WERI-Rb-1 (cell line): ENCODE measurements around the gene ITPK1.

Source experiments
- DNase-seq: peaks from one replicate; pipeline ENCODE4 v3.0.0-alpha.2; 2020
- H3K27ac ChIP-seq: fragments of 250-450 bp; sonication (Bioruptor Pico); 2 replicates; pipeline ENCODE4 v1.5.1; 2020; ENCODE audit warnings: mild to moderate bottlenecking, moderate library complexity
- H3K27me3 ChIP-seq: fragments of 250-450 bp; sonication (Bioruptor Pico); 2 replicates; pipeline ENCODE4 v1.5.1; 2021; ENCODE audit warnings: mild to moderate bottlenecking, low read depth, moderate library complexity; ENCODE audit not compliant: insufficient read depth, severe bottlenecking
- H3K36me3 ChIP-seq: fragments of 250-450 bp; sonication (Bioruptor Pico); 2 replicates; pipeline ENCODE4 v1.5.1; 2020; ENCODE audit warnings: mild to moderate bottlenecking, moderate library complexity
- H3K4me3 ChIP-seq: 2 replicates; pipeline ENCODE4 v1.5.1; 2011; ENCODE audit warnings: low read depth, mild to moderate bottlenecking, control low read depth, low read length
- H3K9me3 ChIP-seq: fragments of 250-450 bp; sonication (Bioruptor Pico); 2 replicates; pipeline ENCODE4 v1.5.1; 2021; ENCODE audit warnings: mild to moderate bottlenecking, moderate library complexity; ENCODE audit not compliant: severe bottlenecking
- TF ChIP-seq, protein P1 (sequence below): IDR thresholded peaks from 2 replicates; pipeline ENCODE4 v1.5.1; 2011; ENCODE audit warnings: low read depth, mild to moderate bottlenecking, control low read depth, inconsistent platforms, low read length

The ITPK1 gene

DNA sequence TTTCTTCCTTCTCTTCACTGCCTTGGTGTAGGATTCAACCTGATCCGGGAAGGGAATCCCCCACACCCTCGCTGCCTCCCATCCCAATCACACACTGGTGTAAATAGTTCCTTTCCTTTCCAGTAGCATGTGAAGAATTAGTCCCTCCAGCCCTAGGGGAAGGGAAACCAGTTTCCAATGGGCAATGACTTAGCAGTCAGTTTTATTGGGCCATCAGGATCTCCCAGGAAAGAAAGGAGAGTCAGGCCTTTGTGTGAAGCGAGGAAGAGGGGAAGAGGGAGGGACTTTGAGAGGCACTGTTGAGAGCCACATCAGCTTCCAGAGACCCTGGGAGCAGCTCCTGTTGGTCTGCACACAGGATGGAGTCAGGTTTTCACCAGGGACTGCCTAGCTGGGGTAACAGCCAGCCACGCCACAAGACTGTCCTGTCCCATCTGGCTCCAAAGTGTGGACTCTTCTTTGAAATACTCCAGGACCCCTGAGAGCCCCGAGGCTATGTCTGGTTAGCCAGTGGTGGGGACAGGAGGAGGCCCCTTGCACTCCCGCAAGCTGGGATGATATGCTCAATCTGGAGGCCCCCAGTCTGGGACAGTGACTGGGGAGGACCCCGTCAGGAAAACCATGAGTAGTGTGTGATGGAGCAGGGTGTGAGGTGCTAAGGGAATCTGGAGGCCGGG lies 41.1 kb upstream of the ITPK1 start:
- H3K27ac ChIP-seq: no peak overlapping the region
- no peaks in the 10 kb centered on the region for H3K36me3 ChIP-seq
- TF ChIP-seq, protein P1, sequence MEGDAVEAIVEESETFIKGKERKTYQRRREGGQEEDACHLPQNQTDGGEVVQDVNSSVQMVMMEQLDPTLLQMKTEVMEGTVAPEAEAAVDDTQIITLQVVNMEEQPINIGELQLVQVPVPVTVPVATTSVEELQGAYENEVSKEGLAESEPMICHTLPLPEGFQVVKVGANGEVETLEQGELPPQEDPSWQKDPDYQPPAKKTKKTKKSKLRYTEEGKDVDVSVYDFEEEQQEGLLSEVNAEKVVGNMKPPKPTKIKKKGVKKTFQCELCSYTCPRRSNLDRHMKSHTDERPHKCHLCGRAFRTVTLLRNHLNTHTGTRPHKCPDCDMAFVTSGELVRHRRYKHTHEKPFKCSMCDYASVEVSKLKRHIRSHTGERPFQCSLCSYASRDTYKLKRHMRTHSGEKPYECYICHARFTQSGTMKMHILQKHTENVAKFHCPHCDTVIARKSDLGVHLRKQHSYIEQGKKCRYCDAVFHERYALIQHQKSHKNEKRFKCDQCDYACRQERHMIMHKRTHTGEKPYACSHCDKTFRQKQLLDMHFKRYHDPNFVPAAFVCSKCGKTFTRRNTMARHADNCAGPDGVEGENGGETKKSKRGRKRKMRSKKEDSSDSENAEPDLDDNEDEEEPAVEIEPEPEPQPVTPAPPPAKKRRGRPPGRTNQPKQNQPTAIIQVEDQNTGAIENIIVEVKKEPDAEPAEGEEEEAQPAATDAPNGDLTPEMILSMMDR: no peak
- DNase-seq: no peak
- H3K4me3 ChIP-seq: no peak overlapping the region
- H3K9me3 ChIP-seq: no peaks in the 10 kb centered on the region
- H3K27me3 ChIP-seq: no peaks in the 10 kb centered on the region

DNA sequence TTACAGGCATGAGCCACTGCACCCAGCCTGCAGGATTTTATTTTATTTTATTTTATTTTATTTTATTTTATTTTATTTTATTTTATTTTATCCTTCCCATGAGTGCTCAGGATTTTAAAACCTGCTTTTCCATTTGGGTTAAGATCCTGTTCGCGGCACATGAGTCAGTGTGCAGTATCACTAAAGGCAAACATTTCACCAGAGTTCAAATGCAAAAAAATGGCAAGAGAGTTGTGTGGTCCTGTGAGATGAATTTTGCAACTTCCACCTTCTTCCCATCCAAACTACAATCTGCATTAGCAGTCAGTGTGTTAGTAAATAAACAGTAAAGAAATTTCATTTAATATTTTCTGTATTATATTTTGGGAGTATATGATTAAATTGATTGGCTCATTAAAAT lies 39.9 kb upstream of the ITPK1 start:
- Histone ChIP-seq H3K27me3 (no peaks in the 10 kb centered on the region), H3K9me3 (no peaks in the 10 kb centered on the region), H3K36me3 (no peaks in the 10 kb centered on the region), H3K27ac (no peak overlapping the region), H3K4me3 (no peak overlapping the region)
- DNase-seq: no peak
- TF ChIP-seq, protein P1: no peak

DNA sequence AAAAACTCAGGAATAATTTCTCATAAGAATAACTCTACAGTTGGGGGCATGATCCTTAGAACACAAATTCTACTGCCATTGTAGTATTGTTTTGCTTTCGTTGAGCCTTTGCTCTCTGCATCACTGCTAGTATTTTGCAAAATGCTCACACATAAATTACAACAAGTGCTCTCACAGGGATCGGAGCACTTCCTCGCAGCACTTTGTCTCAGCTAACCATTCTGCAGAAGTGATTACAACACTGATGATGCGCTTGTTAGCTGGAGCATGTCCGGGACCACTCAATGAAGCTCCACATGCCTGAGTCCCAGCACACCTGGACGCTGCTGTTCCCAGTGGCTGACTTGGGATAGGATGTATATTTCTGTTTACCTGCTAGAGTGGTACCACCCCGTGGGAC lies 37.4 kb upstream of the ITPK1 start:
- Histone ChIP-seq H3K36me3 (no peaks in the 10 kb centered on the region), H3K4me3 (no peak overlapping the region), H3K9me3 (no peaks in the 10 kb centered on the region), H3K27ac (no peak overlapping the region), H3K27me3 (no peaks in the 10 kb centered on the region)
- no peak for DNase-seq
- TF ChIP-seq, protein P1: no peak

DNA sequence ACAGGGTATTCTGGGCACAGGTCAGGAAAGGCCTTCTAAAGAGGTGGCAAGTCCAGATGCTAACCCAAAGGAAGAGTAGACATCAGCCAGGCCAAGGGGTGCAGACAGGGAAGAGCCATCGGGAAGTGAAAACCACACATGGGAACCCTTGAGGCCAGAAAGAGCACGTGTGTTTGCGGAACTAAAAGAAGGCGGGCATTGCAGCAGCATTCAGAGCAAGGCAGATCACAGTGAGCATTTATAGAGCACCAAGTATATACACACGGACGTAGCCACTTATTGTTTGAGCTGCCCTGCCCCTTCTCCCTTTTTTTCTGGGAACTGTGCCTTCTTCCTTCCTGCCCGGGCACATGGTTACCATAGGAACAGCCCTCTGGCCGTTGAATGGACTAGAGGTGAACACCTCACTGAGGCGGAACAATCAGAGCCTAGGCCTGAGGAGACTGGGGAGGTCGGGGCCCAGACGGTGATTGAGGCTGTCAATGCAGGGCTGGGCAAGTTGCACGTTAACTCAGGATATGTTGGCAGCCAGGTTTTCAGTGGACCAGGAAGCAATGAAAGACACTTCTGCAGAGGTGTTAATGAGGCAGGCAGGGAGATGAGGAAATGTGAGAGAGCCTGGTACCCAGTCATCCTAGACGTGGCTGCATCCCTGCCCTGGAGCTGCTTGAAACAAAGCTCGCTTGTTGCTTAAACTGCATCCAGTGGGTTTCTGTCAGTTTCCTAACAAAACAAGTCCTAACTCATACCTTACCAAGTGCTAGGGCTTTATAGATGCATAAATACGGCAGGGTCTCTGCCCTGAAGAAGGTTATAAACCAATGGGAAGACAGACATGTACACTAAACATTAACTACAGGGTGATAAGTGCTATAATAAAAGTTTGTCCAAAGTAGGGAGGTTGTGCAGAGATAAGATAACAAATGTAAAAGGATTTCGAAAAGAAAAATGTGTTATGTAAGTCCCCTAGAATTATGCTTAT lies 34.8 kb upstream of the ITPK1 start:
- TF ChIP-seq, protein P1: no peak
- Histone ChIP-seq H3K36me3 (no peaks in the 10 kb centered on the region), H3K27me3 (no peaks in the 10 kb centered on the region), H3K4me3 (no peak overlapping the region), H3K27ac (no peak overlapping the region), H3K9me3 (no peaks in the 10 kb centered on the region)
- DNase-seq: no peak

DNA sequence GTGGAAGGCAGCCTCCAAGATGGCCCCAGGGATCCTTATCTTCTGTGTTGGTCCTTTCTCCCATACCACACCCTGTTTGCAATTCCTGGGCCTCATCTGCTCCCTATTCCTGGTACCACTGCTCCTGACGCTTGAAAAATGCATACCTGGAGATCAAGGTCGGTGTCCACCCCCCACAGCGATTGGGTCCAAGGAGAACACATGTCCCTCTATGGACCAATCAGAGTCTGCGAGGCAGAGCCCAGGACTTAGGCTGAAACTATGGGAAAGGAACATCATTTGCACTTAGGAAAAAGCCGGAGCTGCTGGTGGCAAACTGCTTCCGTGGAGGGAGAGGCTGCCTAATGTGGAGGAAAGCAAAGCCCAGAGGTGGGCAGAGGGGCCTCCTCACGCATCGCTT lies 33.3 kb upstream of the ITPK1 start:
- TF ChIP-seq, protein P1: no peak
- no peak for DNase-seq
- H3K4me3 ChIP-seq: no peak overlapping the region
- H3K27me3 ChIP-seq: no peaks in the 10 kb centered on the region
- no peaks in the 10 kb centered on the region for H3K36me3 ChIP-seq
- H3K27ac ChIP-seq: no peak overlapping the region
- no peaks in the 10 kb centered on the region for H3K9me3 ChIP-seq
